PFSK-1 (cell line): ENCODE results near the gene KRTAP10-5.

Source experiments
- FOXP2 ChIP-seq: optimal IDR thresholded peaks from 2 replicates; pipeline ENCODE3; 2011; ENCODE audit warnings: borderline replicate concordance, control low read depth, inconsistent platforms; ENCODE audit not compliant: insufficient read depth; ENCODE audit errors: extremely low read length, extremely low read depth
- POLR2AphosphoS5 ChIP-seq: IDR thresholded peaks from 2 replicates; pipeline ENCODE4 v1.6.1; 2012; ENCODE audit warnings: low read depth, mild to moderate bottlenecking, control low read depth, low read length, moderate library complexity
- SIN3A ChIP-seq: IDR thresholded peaks from 2 replicates; pipeline ENCODE4 v1.6.1; 2012; ENCODE audit warnings: mild to moderate bottlenecking, low read length, moderate library complexity, borderline replicate concordance; ENCODE audit not compliant: insufficient read depth
- TAF1 ChIP-seq: IDR thresholded peaks from 2 replicates; pipeline ENCODE4 v1.6.1; 2012; ENCODE audit warnings: low read length, control low read depth, borderline replicate concordance; ENCODE audit not compliant: insufficient read depth
- TF ChIP-seq, protein P1 (sequence below), 2 experiments: IDR thresholded peaks; 2 replicates each; pipeline versions ENCODE4 v1.6.1 to v1.8.0; 2011 to 2012; ENCODE audit warnings: low read depth in 2 of 2, low read length in 2 of 2, control low read depth in 1 of 2, inconsistent platforms in 1 of 2, mild to moderate bottlenecking in 1 of 2, moderate library complexity in 1 of 2; ENCODE audit not compliant: insufficient read depth in 1 of 2

KRTAP10-5 gene

DNA sequence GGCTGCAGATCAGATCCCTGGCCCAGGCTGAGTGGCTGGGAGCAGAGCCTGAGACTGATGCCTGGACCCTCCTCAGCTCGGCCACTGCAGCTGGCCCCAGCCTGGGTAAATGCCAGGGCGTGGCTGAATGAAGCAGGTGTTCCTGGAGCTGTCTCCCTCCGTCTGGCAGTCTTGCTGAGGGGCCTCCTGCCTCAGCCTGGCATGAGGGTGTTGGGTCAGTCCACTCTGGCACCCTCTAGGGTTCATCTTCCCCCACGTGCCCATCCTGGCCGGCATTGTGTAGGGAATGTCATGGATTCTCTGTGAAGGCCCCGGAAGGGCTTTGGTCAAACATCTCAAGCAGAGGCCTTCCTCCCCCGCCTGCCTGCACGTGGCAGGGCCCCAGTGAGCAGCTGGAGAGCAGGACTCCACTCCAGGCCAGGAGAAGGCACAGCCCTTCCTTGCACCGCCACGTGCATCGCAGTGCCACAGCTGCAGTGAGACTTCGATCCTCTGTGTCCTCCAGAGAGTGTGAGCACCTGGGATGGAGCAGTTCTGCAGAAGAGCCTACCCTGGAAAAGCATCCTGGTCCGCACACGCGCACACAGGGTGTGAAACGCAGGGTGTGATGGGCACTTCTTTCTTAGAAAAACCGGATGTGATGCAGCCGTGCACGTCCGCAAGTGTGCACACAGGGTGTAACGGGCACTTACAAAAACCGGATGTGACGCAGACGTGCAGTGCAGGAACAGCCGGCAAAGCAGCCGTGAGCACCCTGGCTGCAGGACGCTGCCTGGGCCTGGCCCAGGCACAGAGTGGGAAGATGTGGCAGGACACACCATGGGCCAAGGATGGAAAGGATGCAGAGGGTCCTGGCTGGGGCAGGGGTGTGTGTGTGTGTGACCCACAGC is 11.5 kb downstream of the KRTAP10-5 start:
- TF ChIP-seq TAF1: no peak
- TF ChIP-seq POLR2AphosphoS5: no peak
- TF ChIP-seq SIN3A: no peak
- TF ChIP-seq, protein P1, sequence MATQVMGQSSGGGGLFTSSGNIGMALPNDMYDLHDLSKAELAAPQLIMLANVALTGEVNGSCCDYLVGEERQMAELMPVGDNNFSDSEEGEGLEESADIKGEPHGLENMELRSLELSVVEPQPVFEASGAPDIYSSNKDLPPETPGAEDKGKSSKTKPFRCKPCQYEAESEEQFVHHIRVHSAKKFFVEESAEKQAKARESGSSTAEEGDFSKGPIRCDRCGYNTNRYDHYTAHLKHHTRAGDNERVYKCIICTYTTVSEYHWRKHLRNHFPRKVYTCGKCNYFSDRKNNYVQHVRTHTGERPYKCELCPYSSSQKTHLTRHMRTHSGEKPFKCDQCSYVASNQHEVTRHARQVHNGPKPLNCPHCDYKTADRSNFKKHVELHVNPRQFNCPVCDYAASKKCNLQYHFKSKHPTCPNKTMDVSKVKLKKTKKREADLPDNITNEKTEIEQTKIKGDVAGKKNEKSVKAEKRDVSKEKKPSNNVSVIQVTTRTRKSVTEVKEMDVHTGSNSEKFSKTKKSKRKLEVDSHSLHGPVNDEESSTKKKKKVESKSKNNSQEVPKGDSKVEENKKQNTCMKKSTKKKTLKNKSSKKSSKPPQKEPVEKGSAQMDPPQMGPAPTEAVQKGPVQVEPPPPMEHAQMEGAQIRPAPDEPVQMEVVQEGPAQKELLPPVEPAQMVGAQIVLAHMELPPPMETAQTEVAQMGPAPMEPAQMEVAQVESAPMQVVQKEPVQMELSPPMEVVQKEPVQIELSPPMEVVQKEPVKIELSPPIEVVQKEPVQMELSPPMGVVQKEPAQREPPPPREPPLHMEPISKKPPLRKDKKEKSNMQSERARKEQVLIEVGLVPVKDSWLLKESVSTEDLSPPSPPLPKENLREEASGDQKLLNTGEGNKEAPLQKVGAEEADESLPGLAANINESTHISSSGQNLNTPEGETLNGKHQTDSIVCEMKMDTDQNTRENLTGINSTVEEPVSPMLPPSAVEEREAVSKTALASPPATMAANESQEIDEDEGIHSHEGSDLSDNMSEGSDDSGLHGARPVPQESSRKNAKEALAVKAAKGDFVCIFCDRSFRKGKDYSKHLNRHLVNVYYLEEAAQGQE (IDR thresholded peaks at IDR 0.05; ENCODE audit: insufficient read depth in 1 of 2, low read depth in 2 of 2, low read length in 2 of 2): no peak
- no peak for TF ChIP-seq FOXP2

DNA sequence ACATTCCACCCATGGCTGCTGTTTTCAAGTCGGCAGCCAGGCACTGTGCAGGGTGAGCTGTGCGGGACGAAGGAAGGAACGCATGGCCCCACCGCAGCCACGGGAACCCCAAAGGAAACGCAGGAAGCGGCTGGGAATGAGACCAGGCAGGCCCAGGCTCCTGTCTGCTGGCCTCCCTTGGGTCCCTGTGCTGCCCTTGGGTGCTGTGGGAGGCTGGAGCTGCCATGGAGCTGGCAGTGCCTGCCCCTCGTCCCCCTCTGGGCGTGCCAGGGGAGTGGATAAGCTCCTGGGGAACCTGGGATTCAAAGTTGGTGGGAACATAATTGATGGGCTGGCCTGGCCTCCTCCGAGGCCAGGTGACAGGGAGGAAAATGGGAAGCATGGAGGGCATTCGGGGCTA is 12.1 kb downstream of the KRTAP10-5 start:
- TF ChIP-seq FOXP2 (no peak), POLR2AphosphoS5 (no peak), TAF1 (no peak), SIN3A (no peak)
- TF ChIP-seq, protein P1 (IDR thresholded peaks at IDR 0.05; ENCODE audit: insufficient read depth in 1 of 2, low read depth in 2 of 2, low read length in 2 of 2): no peak

DNA sequence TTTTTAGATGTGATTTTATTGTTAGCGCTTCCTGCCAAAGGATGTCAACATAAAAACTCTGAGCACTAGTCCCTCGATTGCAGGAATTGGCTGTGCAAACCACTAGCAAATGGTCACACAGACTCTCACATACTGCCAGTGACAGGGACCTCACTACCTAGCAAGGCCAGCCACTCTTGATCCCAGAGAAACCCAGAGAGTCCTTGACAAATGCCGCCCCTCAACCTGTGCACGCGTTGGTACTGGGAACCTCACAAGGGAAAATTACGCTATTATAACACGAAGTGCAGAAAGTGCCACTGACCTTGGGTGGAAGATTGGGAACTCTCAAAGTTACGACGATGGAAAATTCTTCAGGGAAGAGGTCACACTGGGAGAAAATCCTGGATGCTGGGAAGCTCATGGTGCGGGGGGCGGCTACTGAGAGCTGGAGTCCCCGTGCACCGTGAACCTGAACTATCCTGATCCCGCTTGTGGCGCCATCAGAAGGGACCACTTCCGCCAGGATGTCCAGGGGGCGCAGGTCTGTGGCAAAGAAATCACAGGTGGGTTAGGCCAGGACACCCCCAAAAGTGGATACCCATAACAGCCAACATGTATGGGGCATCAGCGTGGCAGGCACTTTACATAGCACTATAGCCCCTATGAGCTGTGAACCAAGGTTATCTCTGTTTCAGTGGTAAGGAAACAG is 12.8 kb downstream of the KRTAP10-5 start:
- TF ChIP-seq POLR2AphosphoS5: no peak
- no peak for TF ChIP-seq SIN3A
- TF ChIP-seq TAF1: no peak
- TF ChIP-seq, protein P1 (IDR thresholded peaks at IDR 0.05; ENCODE audit: insufficient read depth in 1 of 2, low read depth in 2 of 2, low read length in 2 of 2): no peak
- TF ChIP-seq FOXP2: no peak

DNA sequence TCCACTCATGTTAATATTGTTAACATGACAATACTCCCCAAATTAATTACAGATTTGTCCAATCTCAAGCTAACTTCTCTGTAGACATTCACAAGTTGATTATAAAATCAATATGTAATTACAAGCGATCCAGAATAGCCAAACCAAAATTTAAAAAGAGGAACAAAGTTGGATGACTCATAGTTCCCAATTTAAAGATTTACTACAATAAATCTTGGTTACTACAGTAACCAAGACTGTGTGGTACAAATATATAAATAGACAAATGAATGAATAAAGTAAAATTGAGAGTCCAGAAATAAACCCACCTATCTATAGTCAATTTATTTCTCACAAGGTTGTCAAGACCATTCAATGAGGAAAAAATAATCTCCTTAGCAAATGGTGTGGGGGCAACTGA is 14.0 kb downstream of the KRTAP10-5 start:
- no peak for TF ChIP-seq SIN3A
- TF ChIP-seq, protein P1 (IDR thresholded peaks at IDR 0.05; ENCODE audit: insufficient read depth in 1 of 2, low read depth in 2 of 2, low read length in 2 of 2): no peak
- TF ChIP-seq TAF1: no peak
- TF ChIP-seq FOXP2: no peak
- no peak for TF ChIP-seq POLR2AphosphoS5
